HL-60 (cell line): Measurements from ENCODE around the gene DCP1B.

Source experiments
- DNase-seq, 2 experiments: peaks; one replicate each; pipeline ENCODE4 v3.0.0-alpha.2; 2010 to 2020; ENCODE audit warnings: low read depth in 1 of 2, low spot score in 1 of 2
- H3K27ac ChIP-seq: fragments of 250-450 bp; sonication (Bioruptor Pico); replicated peaks from 2 replicates; pipeline ENCODE4 v1.5.1; 2020; ENCODE audit warnings: mild to moderate bottlenecking, moderate library complexity
- H3K27me3 ChIP-seq: fragments of 250-450 bp; sonication (Bioruptor Pico); 2 replicates; pipeline ENCODE4 v1.5.1; 2021; ENCODE audit warnings: mild to moderate bottlenecking, moderate library complexity; ENCODE audit not compliant: insufficient read depth, poor library complexity, severe bottlenecking
- H3K4me3 ChIP-seq: replicated peaks from 2 replicates; pipeline ENCODE4 v1.5.1; 2011; ENCODE audit warnings: mild to moderate bottlenecking, control low read depth, low read length; ENCODE audit not compliant: insufficient read depth
- CTCF ChIP-seq: IDR thresholded peaks from one replicate; pipeline ENCODE4 v1.5.1; 2011; ENCODE audit warnings: low read length, control low read depth, inconsistent platforms; ENCODE audit not compliant: insufficient read depth
- GABPA ChIP-seq: IDR thresholded peaks from 2 replicates; pipeline ENCODE4 v1.6.1; 2012; ENCODE audit warnings: low read depth
- POLR2AphosphoS5 ChIP-seq: IDR thresholded peaks from 2 replicates; pipeline ENCODE4 v1.6.1; 2012; ENCODE audit warnings: low read depth
- SPI1 ChIP-seq: IDR thresholded peaks from 2 replicates; pipeline ENCODE4 v1.6.1; 2012; ENCODE audit warnings: low read depth, mild to moderate bottlenecking, borderline replicate concordance
- TF ChIP-seq, protein P1 (sequence below): IDR thresholded peaks from 2 replicates; pipeline ENCODE4 v1.6.1; 2012; ENCODE audit warnings: low read depth; ENCODE audit not compliant: insufficient replicate concordance

Gene DCP1B

DNA sequence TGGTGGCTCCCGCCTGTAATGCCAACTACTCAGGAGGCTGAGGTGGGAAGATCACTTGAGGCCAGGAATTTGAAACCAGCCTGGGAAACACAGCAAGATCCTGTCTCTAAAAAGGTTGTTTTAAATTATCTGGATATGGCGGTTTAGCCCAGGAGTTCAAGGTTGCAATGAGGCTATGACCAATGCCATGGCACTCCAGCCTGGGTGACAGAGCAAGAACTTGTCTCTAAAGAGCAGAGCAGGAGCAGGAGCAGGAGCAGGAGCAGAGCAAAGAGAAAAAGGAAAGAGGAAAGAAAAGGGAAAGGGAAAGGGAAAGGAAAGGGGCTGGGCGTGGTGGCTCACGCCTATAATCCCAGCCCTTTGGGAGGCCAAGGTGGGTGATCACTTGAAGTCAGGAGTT, 15.1 kb downstream of the DCP1B start:
- Histone ChIP-seq H3K4me3 (no peak overlapping the region), H3K27me3 (no peaks in the 10 kb centered on the region), H3K27ac (no peak overlapping the region)
- no peak for DNase-seq
- TF ChIP-seq CTCF (no peak), GABPA (no peak), POLR2AphosphoS5 (no peak), SPI1 (no peak)
- TF ChIP-seq, protein P1, sequence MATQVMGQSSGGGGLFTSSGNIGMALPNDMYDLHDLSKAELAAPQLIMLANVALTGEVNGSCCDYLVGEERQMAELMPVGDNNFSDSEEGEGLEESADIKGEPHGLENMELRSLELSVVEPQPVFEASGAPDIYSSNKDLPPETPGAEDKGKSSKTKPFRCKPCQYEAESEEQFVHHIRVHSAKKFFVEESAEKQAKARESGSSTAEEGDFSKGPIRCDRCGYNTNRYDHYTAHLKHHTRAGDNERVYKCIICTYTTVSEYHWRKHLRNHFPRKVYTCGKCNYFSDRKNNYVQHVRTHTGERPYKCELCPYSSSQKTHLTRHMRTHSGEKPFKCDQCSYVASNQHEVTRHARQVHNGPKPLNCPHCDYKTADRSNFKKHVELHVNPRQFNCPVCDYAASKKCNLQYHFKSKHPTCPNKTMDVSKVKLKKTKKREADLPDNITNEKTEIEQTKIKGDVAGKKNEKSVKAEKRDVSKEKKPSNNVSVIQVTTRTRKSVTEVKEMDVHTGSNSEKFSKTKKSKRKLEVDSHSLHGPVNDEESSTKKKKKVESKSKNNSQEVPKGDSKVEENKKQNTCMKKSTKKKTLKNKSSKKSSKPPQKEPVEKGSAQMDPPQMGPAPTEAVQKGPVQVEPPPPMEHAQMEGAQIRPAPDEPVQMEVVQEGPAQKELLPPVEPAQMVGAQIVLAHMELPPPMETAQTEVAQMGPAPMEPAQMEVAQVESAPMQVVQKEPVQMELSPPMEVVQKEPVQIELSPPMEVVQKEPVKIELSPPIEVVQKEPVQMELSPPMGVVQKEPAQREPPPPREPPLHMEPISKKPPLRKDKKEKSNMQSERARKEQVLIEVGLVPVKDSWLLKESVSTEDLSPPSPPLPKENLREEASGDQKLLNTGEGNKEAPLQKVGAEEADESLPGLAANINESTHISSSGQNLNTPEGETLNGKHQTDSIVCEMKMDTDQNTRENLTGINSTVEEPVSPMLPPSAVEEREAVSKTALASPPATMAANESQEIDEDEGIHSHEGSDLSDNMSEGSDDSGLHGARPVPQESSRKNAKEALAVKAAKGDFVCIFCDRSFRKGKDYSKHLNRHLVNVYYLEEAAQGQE = no peak

- Histone ChIP-seq H3K27ac (no peak overlapping the region), H3K4me3 (no peak overlapping the region)
These were observed 19.5 kb downstream of the DCP1B start for GRCh38 chr12:1984759-1985158.

DNA sequence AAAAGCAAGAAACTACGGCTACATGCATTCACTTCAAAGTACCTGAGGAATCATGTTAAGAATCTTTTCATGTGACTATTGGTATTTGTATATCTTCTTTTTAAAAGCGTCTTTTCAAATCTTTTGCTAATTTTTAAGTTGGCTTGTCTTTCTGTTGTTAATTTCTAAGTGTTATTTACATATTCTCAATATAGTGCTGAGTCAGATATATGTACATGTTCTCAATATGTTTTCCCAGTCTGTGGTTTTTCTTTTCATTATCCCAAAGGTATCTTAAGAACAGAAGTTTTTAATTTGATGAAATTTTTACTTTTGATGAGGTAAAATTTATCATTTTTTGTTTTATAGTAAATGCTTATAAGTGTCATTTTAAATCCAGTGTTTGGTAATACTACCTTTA, 24.0 kb downstream of the DCP1B start:
- Histone ChIP-seq H3K4me3 (no peak overlapping the region), H3K27ac (no peak overlapping the region)
- no peak for DNase-seq

More at GRCh38 chr12:1984759-1985158, 19.5 kb downstream of the DCP1B start:
- no peaks in the 10 kb centered on the region for H3K27me3 ChIP-seq
- DNase-seq = no peak
- TF ChIP-seq CTCF (no peak), SPI1 (no peak), GABPA (no peak), POLR2AphosphoS5 (no peak)
- TF ChIP-seq, protein P1 = no peak

More for the DNA sequence above, 24.0 kb downstream of the DCP1B start:
- H3K27me3 ChIP-seq = no peaks in the 10 kb centered on the region
- TF ChIP-seq CTCF (no peak), POLR2AphosphoS5 (no peak), SPI1 (no peak), GABPA (no peak)
- TF ChIP-seq, protein P1 = no peak
